D721Med (cell line): ENCODE data around the gene GNG10.
"Not testable (repeated sequence)": the region's sequence is repeated elsewhere in the genome, so short reads cannot be mapped to it uniquely, and the experiment has no call there.

Source experiments
- DNase-seq: peaks from one replicate; pipeline ENCODE4 v3.0.0; 2011; ENCODE audit warnings: low spot score; ENCODE audit not compliant: insufficient read length
- FAIRE-seq: peaks from 2 replicates; lab custom pipeline; 2011; peaks lifted over from hg19 to GRCh38; lab: Jason Lieb, UNC
- TF ChIP-seq, protein P1 (sequence below): IDR thresholded peaks from 2 replicates; pipeline ENCODE4 v1.5.1; 2012; ENCODE audit warnings: mild to moderate bottlenecking, control low read depth; ENCODE audit not compliant: insufficient read depth; ENCODE audit errors: missing control alignments

The GNG10 gene

GRCh38 chr9:111661150-111661801 is at the start of gene GNG10:
Gene GNG10, plus strand, starts transcription at chr9:111661605. Its CDS starts 30 bp downstream, at chr9:111661635.
- no peak for FAIRE-seq
- TF ChIP-seq, protein P1, sequence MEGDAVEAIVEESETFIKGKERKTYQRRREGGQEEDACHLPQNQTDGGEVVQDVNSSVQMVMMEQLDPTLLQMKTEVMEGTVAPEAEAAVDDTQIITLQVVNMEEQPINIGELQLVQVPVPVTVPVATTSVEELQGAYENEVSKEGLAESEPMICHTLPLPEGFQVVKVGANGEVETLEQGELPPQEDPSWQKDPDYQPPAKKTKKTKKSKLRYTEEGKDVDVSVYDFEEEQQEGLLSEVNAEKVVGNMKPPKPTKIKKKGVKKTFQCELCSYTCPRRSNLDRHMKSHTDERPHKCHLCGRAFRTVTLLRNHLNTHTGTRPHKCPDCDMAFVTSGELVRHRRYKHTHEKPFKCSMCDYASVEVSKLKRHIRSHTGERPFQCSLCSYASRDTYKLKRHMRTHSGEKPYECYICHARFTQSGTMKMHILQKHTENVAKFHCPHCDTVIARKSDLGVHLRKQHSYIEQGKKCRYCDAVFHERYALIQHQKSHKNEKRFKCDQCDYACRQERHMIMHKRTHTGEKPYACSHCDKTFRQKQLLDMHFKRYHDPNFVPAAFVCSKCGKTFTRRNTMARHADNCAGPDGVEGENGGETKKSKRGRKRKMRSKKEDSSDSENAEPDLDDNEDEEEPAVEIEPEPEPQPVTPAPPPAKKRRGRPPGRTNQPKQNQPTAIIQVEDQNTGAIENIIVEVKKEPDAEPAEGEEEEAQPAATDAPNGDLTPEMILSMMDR, result no peak
- peak; percentile 64 for DNase-seq

- FAIRE-seq (no peak), DNase-seq (no peak)
- TF ChIP-seq, protein P1, result no peak
These were observed 47.9 kb upstream of the GNG10 start for GRCh38 chr9:111613436-111614040.

GRCh38 chr9:111615928-111616327 is 45.5 kb upstream of the GNG10 start:
- FAIRE-seq (no peak), DNase-seq (no peak)
- TF ChIP-seq, protein P1, result no peak

GRCh38 chr9:111617349-111617748 is 44.1 kb upstream of the GNG10 start:
- not testable (repeated sequence) for DNase-seq, FAIRE-seq

GRCh38 chr9:111621895-111622480 is 39.4 kb upstream of the GNG10 start:
- FAIRE-seq, result no peak
- no peak for DNase-seq
- TF ChIP-seq, protein P1, result peak; percentile 44

- TF ChIP-seq, protein P1, result no peak
- no peak for DNase-seq
These were observed 38.8 kb upstream of the GNG10 start for GRCh38 chr9:111622626-111623025.

DNA sequence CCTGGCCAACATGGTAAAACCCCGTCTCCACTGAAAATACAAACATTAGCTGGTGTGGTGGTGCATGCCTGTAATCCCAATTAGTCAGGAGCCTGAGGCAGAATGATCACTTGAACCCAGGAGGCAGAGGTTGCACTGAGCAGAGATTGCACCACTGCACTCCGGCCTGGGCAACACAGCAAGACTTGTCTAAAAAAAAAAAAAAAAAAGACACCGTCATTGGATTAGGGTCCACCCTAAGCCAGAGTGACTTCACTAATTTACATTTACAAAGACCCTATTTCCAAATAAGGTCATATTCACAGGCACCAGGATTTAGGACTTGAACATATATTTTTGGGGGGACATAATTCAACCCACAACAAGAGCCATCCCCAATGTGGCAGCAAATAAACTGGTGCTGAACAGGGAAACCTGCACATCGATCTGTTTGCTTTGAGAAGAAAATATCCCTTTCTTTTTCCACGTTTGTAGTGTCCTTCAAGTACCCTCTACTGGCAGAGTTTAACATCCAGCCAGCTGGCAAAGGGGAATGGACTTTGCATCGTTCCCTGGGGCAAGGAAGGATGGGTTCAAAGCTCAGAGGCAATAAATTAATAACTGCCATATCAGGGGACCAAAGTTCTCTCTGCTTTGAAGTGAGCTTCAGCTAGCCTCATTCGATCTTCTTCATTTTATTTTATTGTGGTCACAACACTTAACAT is 34.0 kb upstream of the GNG10 start:
- FAIRE-seq (no peak), DNase-seq (no peak)
- TF ChIP-seq, protein P1, result no peak

More at GRCh38 chr9:111622626-111623025, 38.8 kb upstream of the GNG10 start:
- no peak for FAIRE-seq
